HG02678 (cell line): Measurements from ENCODE around the gene IARS2.
"Not testable (repeated sequence)": the region's sequence is repeated elsewhere in the genome, so short reads cannot be mapped to it uniquely, and the experiment has no call there.

Experiments used
- ATAC-seq: cut with Tn5 transposase; IDR thresholded peaks from one replicate; pipeline ENCODE4 v1.9.1; 2021; ENCODE audit warnings: mild to moderate bottlenecking, moderate library complexity; ENCODE audit not compliant: unreplicated experiment

Gene IARS2

GRCh38 chr1:220110473-220110872 lies 16.5 kb downstream of the IARS2 start:
- not testable (repeated sequence) for ATAC-seq

DNA sequence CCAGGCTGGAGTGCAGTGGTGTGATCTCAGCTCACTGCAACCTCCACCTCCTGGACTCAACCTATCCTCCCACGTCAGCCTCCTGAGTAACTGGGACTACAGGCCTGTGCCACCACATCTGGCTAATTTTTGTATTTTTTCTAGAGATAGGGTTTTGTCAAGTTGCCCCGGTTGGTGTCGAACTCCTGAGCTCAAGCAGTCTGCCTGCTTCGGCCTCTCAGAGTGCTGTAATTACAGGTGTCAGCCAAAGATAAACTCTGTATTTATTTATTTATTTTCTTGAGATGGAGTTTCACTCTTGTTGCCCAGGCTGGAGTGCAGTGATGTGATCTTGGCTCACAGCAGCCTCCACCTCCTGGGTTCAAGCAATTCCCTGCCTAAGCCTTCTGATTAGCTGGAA lies 18.7 kb downstream of the IARS2 start:
- not testable (repeated sequence) for ATAC-seq

DNA sequence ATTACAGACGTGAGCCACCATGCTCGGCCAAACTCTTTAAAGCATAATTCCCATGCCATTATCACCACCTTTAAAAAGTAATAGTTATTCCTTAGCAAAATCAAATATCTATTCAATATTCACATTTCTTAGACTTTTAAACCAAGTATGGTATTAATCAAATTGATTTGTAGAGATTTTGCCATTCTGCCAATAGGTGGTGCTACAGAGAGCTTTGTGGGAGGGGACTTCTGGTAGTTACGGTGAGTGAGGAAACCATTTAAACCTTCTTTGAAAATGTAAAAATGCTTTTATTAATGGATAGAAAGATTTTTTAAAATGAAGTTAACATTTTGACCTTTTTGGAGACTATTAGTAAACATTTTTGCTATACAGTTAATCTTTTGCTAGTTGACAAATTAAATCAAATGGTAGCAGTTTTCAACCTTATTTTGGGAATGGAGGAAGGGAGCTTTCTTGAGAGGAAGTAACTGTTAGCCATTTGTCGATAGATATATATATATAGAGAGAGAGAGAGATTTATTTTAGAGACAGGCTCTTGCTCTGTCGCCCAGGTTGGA lies 19.3 kb downstream of the IARS2 start:
- peak; percentile 50 for ATAC-seq

DNA sequence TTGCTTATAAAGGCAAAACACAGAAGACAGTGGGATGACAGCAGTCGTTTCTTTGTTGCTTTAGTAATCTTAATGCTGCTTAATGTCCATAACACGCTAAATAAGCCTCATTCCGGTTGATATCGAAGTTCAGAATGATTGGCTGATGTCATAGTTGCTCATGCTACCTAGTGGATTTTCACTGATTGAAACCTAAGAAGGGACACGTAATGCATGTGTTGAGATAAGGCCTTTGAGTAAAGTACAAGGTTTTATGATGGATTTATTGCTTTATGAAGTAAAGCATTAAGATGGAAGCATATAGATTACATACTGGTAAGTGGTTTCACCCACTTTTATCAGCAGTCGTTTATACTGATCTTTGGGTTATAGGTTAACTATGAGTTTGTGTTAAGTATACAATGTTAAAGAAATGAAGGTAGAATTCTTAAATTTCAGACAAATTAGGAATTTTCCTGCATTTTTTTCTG lies 25.1 kb downstream of the IARS2 start:
- ATAC-seq = no peak

- ATAC-seq = no peak
These were observed 28.0 kb downstream of the IARS2 start for GRCh38 chr1:220121791-220122530.

DNA sequence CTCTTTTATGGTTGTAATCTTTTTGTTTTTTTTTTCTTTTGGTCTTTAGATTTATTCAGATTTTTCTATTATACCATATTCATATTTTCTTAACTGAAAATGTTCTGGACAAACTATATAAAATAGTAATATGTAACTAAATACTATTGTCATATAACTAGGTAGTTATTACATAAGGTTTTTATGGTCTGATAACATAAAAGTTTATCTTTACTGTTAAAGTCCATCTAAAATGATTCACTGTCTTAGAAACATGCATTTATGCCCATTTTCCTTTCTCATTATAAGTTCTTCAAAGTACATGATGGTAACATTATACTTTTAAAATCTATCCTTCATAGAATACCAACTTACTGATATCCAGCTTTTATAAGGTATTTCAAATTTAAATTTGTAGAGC lies 29.1 kb downstream of the IARS2 start:
- no peak for ATAC-seq

DNA sequence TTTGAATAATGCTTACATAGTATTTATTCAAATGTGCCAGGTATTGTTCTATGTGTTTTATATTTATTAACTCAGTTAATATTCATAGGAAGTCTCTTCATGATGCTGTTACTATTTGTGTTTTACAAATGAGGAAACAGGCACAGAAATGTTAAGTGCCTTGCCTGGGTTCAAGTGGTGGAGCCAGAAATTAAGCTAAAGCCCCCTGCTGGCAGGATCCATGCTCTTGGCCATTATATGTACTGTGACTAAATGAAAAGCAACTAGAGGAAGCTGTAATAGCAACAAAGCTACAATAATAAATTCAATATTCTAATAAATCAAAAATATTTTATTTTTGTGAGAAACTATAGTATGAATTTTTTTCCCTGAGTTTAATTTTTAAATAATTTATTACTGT lies 30.0 kb downstream of the IARS2 start:
- no peak for ATAC-seq

DNA sequence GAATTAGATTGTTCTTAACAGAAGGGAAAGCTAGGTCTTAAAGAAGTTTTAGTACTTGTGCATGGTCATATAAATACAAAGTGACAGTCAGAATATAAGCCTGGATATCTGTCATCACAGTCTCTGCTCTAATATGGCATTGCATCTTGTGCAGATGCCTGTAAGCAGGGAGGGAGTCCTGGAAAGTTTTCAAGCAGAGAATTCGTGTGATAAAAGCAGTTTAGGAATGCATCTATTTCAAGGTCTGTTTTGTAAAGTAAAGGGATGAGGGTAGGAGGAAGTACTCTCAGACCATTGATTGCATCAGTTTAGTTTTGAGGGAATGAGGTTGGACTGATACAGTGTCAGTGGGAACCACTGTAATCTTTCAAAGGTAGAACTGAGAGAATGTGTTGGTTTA lies 30.6 kb downstream of the IARS2 start:
- ATAC-seq = no peak

DNA sequence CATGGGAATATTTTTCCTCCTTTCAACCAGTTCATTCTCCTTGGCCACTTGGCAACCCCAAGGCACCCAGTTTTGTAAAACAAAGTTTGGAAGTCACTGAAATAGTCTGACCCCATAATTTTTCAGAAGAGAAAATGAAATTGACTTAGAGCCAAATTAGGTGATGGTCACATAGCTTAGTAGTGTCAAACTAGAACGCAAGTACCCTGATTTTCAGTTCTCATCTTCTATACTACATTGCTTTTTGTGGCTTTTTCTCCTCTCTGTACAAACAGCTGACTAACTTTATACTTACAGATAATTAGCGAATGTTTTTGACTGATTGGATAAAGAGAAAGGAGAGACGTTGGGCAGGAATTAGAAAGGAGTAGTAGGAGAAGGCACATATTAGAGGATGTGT lies 33.1 kb downstream of the IARS2 start:
- no peak for ATAC-seq

- no peak for ATAC-seq
These were observed 35.7 kb downstream of the IARS2 start for GRCh38 chr1:220129479-220130210.

GRCh38 chr1:220135755-220136154 lies 41.8 kb downstream of the IARS2 start:
- no peak for ATAC-seq

GRCh38 chr1:220137019-220137786 lies 43.3 kb downstream of the IARS2 start:
- ATAC-seq = no peak

DNA sequence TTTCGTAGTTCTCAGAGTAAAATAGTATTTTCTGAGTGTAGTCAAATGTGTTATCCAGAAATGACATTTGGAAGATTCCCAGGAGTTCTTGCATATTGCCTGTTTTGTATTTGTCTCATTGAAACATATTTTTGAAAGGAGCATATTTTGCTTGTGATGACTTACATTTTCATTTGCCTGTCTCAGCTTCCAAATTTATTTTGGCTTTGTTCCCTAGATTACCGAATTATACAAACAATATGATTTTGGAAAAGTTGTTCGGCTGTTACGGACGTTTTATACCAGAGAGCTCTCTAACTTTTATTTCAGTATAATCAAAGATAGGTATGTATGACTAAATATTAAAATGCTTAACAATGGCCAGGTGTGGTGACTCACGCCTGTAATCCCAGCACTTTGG lies 46.0 kb downstream of the IARS2 start:
- ATAC-seq = no peak

GRCh38 chr1:220144051-220144450 lies 50.1 kb downstream of the IARS2 start:
- ATAC-seq = no peak

DNA sequence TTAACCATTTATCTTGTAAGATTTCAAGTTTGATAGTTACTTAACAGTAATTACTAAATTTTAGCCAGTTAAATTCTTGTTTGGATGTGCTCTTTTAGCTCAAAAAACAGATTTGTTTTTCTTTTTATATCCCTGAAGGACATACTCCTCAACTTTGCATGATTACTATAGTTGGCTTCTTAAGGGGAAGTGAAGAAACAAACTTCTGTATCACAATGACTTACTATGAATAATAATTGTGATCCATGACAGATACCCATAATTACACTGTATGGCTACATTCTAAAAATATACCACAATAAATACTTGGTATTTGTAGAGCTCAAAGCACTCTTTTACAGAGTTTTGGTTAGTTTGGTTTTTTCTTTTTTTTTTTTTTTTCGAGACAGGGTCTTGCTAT lies 55.8 kb downstream of the IARS2 start:
- ATAC-seq = no peak

GRCh38 chr1:220151454-220151853 lies 57.5 kb downstream of the IARS2 start:
- ATAC-seq = no peak

DNA sequence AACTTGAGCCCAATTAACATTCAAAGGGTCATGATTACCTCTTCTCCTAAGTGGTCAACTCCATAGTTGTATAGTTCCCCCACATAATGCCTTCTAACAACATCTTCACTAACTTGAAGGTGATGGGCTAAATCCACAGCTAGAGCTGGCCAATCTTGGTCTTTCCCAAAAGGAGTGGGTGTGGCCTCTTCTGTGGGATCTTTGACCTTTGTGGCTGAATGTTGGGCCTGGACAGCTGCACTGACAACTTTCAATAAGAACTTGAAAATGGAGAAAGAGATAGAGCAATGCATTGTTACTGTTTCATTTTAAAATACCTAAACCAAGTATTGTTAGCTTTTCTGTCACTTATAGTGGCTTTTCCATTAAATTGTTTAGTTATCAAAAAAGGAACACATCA lies 59.2 kb downstream of the IARS2 start:
- no peak for ATAC-seq

- no peak for ATAC-seq
These were observed 62.8 kb downstream of the IARS2 start for GRCh38 chr1:220156620-220157146.

- ATAC-seq = no peak
These were observed 63.8 kb downstream of the IARS2 start for GRCh38 chr1:220157738-220158137.

DNA sequence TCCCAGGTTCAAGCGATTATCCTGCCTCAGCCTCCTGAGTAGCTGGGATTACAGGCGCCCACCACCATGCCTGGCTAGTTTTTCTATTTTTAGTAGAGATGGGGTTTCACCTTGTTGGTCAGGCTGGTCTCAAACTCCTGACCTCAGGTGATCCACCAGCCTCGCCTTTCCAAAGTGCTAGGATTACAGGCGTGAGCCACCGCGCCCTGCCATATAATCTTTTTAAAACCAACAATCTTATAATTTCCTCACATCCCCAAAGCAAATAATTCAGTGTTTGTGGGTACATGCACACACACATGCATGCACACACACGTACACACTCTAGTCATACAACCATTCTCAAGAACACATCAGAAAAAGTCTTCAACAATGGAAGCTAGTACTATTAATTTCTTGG lies 64.6 kb downstream of the IARS2 start:
- ATAC-seq = not testable (repeated sequence)

GRCh38 chr1:220159041-220159440 lies 65.1 kb downstream of the IARS2 start:
- ATAC-seq = no peak
